HG02885 (cell line): ENCODE results near the gene GCLM.
"Not testable (repeated sequence)": the region's sequence is repeated elsewhere in the genome, so short reads cannot be mapped to it uniquely, and the experiment has no call there.

Experiments used
- ATAC-seq: cut with Tn5 transposase; IDR thresholded peaks from one replicate; pipeline ENCODE4 v1.9.1; 2021; ENCODE audit warnings: mild to moderate bottlenecking; ENCODE audit not compliant: unreplicated experiment, poor library complexity

Gene GCLM

DNA sequence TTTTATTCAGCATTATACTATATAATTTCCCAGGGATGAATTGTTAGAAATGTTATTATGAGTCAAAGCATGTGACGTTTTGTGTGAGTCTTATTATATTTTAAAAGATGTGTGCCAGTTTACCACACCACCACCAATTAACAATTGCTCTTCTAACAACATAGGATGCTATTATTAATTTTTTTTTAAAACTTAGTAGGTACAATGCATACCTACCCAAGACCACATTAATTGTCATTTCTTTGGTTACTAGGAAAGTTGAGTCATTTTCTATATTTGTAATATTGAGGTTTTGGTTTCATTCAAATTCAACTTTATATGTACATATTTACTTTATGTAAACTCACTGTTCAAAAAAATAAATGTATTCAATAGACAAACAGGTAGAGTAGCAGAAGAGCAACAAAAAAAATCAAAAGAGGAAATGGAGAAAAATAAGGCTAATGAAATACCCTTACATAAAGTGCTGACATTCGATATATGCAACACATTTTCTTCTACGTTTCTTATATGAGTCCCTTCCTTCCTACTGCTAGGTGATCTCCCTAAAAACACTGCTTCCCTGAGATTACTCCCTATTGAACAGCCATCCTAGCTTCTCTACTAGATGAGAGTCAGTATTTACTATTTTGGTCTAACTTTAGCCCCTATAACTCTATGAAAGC, 9.6 kb downstream of the GCLM start:
- no peak for ATAC-seq

GRCh38 chr1:93888900-93889299, 20.3 kb downstream of the GCLM start:
- ATAC-seq, result no peak

- ATAC-seq, result no peak
Measured at GRCh38 chr1:93882269-93882668, 27.0 kb downstream of the GCLM start.

DNA sequence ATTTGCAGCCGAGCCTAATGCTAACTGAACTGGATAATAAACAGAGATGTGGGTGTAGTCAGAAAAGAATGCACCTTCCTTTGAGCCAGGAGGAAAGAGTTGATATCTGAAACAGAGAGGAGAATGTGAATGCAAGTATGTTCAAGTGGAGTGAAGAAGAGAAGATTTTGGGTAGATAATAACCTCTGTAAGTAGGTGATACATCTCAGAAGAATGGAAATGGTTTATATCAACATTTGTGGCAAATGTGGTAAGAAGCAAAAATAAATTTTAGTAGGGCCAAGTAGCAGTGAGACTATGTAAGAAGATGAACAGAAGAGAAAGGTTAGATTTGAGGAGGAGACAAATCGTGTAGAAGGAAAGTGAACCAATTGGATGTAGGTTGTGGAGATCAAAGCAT, 28.5 kb downstream of the GCLM start:
- ATAC-seq, result no peak

GRCh38 chr1:93878889-93879586, 30.2 kb downstream of the GCLM start, which contains the start of gene DNTTIP2:
DNTTIP2 (minus strand) TSS chr1:93879206; CDS start chr1:93879148, 58 bp downstream.
- peak; percentile 95 for ATAC-seq

DNA sequence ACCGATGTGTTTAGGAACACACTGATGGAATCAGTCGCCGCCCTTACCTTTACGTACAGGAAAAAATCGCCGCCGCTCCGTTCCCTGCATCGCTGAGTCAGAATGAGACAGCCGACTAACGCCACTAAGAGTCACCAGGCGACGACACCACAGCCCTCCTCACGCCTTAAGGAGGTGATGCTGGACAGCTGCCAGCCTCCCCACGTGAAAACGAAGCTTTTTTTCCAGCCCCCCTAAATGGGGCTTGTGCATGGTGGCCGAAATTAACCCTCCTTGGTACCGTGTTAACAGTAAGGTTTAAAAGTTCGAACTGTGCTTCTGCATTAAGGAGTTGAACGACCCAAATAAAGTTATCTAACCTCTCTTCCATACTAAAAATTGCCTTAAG, 30.7 kb downstream of the GCLM start:
- peak; percentile 67 for ATAC-seq

DNA sequence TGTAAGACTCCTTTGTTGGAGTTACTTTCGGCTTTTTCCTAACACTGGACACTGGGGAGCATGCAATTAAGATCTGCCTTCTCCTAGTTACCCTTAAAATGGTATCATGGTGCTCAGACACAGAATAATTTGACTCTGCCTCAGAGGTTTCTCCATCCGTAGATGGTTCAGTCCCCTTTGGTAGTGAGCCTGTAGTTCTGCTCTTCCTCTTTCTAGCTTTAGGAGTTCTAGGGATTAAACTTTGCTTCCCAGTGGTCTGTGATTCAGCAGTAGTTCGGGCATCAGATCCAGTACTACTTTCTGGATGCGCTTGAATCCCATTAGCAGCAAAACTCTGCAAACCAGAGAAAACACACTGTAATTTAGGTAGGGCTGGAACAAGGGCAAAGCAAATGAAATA, 31.7 kb downstream of the GCLM start:
- ATAC-seq, result no peak

DNA sequence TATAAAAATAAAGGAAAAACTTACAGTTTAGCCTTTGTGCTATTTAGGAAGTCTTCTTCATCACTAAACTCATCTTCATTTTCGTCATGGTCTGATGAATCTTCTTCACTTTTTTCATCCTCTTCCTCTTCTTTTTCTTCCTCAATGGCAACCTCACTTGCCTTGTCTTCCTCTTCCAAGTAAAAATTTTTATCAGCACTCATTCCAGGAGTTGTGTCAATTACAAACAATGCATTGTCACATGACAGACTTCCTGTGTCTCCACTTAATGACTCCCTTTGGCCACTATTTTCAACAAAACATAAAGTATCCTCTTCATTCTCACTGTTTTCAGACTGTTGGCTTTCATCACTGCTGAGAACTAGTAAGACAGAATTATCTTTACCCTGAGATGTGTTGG, 33.0 kb downstream of the GCLM start:
- ATAC-seq, result no peak

DNA sequence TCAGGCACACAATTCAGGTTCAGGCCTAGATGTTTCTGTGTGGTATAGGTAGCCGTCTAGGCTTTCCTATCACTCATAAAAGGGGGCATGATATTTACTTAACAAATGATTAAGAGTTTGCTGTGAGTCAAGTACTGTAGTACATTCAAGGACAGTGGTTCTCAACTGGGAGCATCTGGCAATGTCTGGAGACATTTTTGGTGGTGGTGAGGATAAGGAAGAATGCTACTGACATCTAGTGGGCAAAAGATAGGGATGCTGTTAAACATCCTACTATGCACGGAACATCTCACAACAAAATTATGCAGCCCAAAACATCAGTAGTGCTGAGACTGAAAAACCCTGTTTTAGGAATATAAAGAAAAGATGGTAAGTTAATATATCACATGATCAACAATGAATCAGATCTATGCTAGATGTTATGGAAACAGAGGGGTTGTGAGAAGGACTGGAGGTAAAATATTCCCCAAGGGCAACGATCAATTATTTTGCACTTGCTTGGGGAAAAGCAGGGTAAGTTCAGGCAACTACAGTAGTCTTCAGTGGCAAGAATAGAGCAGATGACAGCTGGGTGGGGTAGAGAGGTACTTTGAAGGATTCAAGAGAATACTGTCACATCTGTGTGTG, 35.1 kb downstream of the GCLM start:
- ATAC-seq, result no peak

- ATAC-seq, result no peak
Measured at GRCh38 chr1:93871366-93871765, 37.9 kb downstream of the GCLM start.

DNA sequence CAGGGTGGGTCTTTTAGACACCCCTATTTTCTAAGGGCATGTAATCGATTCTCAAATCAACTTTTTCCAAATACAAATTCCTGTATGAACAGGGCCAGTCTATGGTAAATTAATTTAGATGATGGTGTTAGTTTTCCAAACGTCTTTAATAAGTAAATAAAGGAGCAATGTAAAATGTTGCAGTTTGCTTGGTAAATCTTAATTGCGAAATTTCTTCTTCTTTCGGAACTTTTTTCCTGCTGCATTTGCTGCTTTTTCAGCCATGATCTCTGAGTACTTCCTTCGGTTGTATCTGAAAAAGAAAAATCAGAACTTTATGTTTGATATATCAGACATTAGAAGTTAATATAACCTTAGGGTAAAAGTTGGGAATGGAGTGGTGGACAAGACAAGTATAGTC, 39.6 kb downstream of the GCLM start:
- ATAC-seq, result no peak

DNA sequence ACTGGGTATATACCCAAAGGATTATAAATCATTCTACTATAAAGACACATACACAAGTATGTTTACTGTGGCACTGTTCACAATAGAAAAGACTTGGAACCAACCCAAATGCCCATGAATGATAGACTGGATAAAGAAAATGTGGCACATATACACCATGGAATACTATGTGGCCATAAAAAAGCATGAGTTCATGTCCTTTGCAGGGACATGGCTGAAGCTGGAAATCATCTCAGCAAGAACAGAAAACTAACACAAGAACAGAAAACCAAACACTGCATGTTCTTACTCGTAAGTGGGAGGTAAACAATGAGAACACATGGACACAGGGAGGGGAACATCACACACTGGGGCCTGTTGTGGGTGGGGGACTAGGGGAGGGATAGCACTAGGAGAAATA, 40.7 kb downstream of the GCLM start:
- ATAC-seq, result not testable (repeated sequence)

DNA sequence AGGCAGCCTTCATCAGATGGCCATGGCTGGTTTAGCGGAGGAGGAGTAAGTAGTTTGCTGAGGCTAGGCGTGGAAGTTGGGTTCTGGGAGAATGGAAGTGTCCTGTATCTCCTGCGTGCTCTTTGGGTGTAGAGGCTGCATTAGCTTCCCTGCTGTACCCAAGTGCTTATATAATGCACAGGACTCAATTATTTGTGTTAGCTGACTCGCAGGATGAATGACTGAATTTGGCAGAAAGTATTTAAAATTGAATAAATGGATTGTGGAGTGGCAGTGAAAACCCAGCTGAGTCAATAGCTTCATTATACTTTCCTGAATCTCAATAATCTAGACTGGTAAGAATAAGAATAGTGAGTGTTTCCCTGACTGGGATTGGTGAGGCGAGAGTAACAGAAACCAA, 44.0 kb downstream of the GCLM start:
- no peak for ATAC-seq

- ATAC-seq, result no peak
Measured at GRCh38 chr1:93864175-93864574, 45.1 kb downstream of the GCLM start.

- ATAC-seq, result not testable (repeated sequence)
Measured at GRCh38 chr1:93857653-93858052, 51.6 kb downstream of the GCLM start.

DNA sequence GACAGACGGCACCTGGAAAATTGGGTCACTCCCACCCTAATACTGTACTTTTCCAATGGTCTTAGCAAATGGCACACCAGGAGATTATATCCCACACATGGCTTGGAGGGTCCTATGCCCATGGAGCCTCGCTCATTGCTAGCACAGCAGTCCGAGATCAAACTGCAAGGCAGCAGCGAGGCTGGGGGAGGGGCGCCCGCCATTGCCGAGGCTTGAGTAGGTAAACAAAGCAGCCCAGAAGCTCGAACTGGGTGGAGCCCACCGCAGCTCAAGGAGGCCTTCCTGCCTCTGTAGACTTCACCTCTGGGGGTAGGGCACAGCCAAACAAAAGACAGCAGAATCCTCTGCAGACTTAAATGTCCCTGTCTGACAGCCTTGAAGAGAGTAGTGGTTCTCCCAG, 53.2 kb downstream of the GCLM start:
- ATAC-seq, result not testable (repeated sequence)

DNA sequence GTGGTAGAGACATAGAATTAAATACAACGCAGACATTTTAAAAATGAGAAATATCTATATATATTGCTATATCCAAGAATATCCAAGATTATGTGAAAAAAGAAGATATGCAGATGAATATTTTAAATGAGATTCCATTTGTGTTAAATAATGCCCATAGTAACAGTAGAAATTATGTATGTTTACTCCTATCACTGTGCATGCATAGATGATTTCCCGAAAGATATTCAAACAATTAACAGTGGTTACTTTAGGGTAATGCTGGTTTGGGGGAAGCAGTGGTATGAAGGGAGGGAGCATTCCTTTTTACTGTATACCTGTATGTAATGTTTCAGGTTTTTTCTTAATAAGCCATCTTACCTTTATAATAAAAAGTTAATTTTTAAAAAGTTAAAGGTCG, 55.3 kb downstream of the GCLM start:
- no peak for ATAC-seq

DNA sequence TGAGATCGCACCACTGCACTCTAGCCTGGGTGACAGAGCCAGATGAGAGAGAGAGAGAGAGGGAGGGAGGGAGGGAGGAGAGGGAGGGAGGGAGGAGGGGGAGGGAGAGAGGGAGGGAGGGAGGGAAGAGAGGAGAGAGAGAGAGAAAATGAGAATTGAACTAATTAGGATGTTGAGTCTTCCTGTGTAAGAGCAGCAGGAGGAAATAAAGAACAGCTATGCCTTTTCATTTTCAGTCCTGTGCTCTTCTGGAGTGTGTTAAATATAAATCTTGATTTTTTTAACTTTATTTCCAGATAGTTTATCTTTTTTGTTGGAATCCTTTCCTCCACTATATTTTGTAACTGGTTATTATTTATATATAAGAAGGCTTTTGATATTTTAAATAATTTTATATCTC, 57.4 kb downstream of the GCLM start:
- ATAC-seq, result no peak

- no peak for ATAC-seq
Measured at GRCh38 chr1:93851327-93851712, 57.9 kb downstream of the GCLM start.

- ATAC-seq, result not testable (repeated sequence)
Measured at GRCh38 chr1:93850687-93851326, 58.4 kb downstream of the GCLM start.

DNA sequence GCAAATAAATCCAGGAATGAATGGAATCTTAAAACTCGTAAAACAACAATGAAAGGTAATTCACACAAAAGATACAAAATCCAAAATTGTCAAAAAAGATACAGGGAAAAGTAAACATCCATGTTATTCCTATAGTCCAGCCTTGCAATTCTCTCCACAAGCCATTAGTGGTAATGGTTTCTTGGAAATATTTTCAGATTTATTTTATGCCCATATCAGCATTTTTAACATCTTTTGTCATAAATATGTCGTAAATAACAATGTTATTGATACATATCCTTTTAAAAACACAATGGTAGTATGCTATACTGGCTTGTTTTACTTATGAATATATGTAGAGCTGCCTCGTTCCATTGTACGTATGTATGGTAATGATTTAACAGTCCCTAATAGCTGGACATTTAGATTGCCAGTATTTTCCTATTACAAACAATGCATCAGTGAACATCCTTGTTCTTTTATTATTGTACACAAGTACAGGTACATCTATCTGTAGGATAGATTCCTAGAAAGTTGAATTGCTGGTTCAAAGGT, 60.8 kb downstream of the GCLM start:
- no peak for ATAC-seq
